Urothelium cell line (cell line): ENCODE results near the gene SLC16A9.

ENCODE experiments used
- DNase-seq: peaks from one replicate; pipeline ENCODE4 v3.0.0; 2011; ENCODE audit warnings: low spot score, mixed read lengths
- FAIRE-seq: peaks from 2 replicates; lab custom pipeline; 2011; peaks lifted over from hg19 to GRCh38; lab: Jason Lieb, UNC

The SLC16A9 gene

GRCh38 chr10:59606551-59606961, 103.1 kb downstream of the SLC16A9 start:
- FAIRE-seq (no peak), DNase-seq (no peak)

- FAIRE-seq (no peak), DNase-seq (no peak)
Measured at GRCh38 chr10:59601985-59602384, 107.7 kb downstream of the SLC16A9 start.
